ENCODE measurements around the gene MAPK7. TPM values are rescaled to one million over a fixed set of nuclear protein-coding genes. Genes with fewer than 3 reads are reported as not detected.
A peak's percentile ranks its signal among the peaks of the same experiment; 100 is the strongest.

Gene MAPK7
- total and polyA plus RNA-seq, 8 donors: 19.8 to 33.8 (median 24.3) TPM

DNA sequence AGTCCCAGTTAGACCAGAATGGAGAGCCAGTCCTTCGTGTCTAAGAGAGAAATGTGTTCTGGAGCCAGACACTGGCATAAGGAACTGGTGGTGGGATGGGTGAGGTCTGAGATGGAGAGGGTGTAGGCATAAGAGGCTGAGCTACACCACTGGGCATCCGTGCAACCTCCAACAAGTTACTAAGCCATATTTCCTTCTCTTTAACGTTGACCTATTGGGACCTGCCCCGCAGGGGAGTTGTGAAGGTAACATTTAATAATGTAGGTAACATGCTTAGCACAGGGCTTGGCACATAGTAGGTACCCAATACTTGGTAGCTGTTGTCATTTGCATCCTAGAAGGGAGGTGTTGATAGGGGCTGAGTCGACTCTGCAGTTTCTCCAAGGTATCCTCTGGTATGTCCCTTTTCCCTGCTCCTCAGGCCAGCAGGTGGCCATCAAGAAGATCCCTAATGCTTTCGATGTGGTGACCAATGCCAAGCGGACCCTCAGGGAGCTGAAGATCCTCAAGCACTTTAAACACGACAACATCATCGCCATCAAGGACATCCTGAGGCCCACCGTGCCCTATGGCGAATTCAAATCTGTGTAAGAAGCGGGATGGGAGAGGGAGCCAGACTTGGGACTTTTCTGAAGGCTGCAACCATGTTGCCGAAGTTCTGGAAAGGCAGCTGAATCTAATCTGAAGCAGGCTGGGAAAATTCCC is 1.2 kb downstream of the MAPK7 start:
- ATAC-seq (no peak), DNase-seq (no peak)
- peak overlapping the region in 1 of 2 donors; percentile 98 for H3K27ac ChIP-seq
- no peaks in the 10 kb centered on the region for H3K27me3 ChIP-seq
- H3K36me3 ChIP-seq: peaks cover 0 to 52% of the 10 kb centered on the region in 2 donors
- intact Hi-C loops (cut with DNase I): loop anchor here in 1 of 2 donors (10.0 kb wide), 1 partner anchor 65 kb away; no protein-coding TSS in a partner anchor
- no peak for TF ChIP-seq CTCF (IDR thresholded peaks at IDR 0.05)
- H3K4me1 ChIP-seq: peaks cover 10 to 47% of the 10 kb centered on the region in 2 donors
- H3K9me3 ChIP-seq: no peaks in the 10 kb centered on the region
- peak overlapping the region; percentile 81 to 91 for H3K4me3 ChIP-seq

GRCh38 chr17:19380481-19381301 is 2.4 kb downstream of the MAPK7 start:
- Histone ChIP-seq H3K27ac (no peak overlapping the region), H3K36me3 (peaks cover 0 to 64% of the 10 kb centered on the region in 2 donors), H3K27me3 (no peaks in the 10 kb centered on the region), H3K4me3 (no peak overlapping the region), H3K4me1 (peaks cover 17 to 59% of the 10 kb centered on the region in 2 donors), H3K9me3 (no peaks in the 10 kb centered on the region)
- ATAC-seq: no peak
- intact Hi-C loops (cut with DNase I): no loop called here
- DNase-seq: peak in 2 of 4 donors; percentile 30 to 70
- TF ChIP-seq CTCF (IDR thresholded peaks at IDR 0.05): no peak

- H3K4me3 ChIP-seq: no peak overlapping the region
- no peaks in the 10 kb centered on the region for H3K27me3 ChIP-seq
- no peak for DNase-seq
- no peak for ATAC-seq
- TF ChIP-seq CTCF (IDR thresholded peaks at IDR 0.05): no peak
- peaks cover 0 to 65% of the 10 kb centered on the region in 2 donors for H3K36me3 ChIP-seq
- peaks cover 22 to 66% of the 10 kb centered on the region in 2 donors for H3K4me1 ChIP-seq
- intact Hi-C loops (cut with DNase I): no loop called here
- H3K27ac ChIP-seq: no peak overlapping the region
- no peaks in the 10 kb centered on the region for H3K9me3 ChIP-seq
Observed at GRCh38 chr17:19381361-19381740, 3.1 kb downstream of the MAPK7 start.

DNA sequence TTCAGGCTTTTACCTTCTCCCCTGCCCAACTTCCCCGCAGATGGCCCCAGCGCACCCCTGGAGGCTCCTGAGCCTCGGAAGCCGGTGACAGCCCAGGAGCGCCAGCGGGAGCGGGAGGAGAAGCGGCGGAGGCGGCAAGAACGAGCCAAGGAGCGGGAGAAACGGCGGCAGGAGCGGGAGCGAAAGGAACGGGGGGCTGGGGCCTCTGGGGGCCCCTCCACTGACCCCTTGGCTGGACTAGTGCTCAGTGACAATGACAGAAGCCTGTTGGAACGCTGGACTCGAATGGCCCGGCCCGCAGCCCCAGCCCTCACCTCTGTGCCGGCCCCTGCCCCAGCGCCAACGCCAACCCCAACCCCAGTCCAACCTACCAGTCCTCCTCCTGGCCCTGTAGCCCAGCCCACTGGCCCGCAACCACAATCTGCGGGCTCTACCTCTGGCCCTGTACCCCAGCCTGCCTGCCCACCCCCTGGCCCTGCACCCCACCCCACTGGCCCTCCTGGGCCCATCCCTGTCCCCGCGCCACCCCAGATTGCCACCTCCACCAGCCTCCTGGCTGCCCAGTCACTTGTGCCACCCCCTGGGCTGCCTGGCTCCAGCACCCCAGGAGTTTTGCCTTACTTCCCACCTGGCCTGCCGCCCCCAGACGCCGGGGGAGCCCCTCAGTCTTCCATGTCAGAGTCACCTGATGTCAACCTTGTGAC is 3.6 kb downstream of the MAPK7 start:
- H3K4me1 ChIP-seq: peaks cover 24 to 67% of the 10 kb centered on the region in 2 donors
- intact Hi-C loops (cut with DNase I): no loop called here
- no peaks in the 10 kb centered on the region for H3K27me3 ChIP-seq
- no peak overlapping the region for H3K27ac ChIP-seq
- peak in 1 of 4 donors; percentile 31 for DNase-seq
- no peak for TF ChIP-seq CTCF (IDR thresholded peaks at IDR 0.05)
- ATAC-seq: no peak
- H3K9me3 ChIP-seq: no peaks in the 10 kb centered on the region
- H3K36me3 ChIP-seq: peaks cover 0 to 65% of the 10 kb centered on the region in 2 donors
- no peak overlapping the region for H3K4me3 ChIP-seq
